Endothelial cell (in vitro differentiated cells): ENCODE measurements around the gene NARF. TPM values are rescaled to one million over a fixed set of nuclear protein-coding genes. Genes with fewer than 3 reads are reported as not detected.

ENCODE experiments used
- DNase-seq: peaks from one replicate; pipeline ENCODE4 v3.0.0; 2021; ENCODE audit warnings: low spot score
- H3K27ac Mint-ChIP-seq: one replicate; pipeline ENCODE4 v1.8.0; 2021; ENCODE audit warnings: mixed read lengths, inconsistent platforms; ENCODE audit not compliant: unreplicated experiment
- H3K27me3 Mint-ChIP-seq: one replicate; pipeline ENCODE4 v1.8.0; 2021; ENCODE audit warnings: mild to moderate bottlenecking, moderate library complexity, mixed read lengths, inconsistent platforms; ENCODE audit not compliant: unreplicated experiment
- H3K36me3 Mint-ChIP-seq: one replicate; pipeline ENCODE4 v1.8.0; 2021; ENCODE audit warnings: mild to moderate bottlenecking, low read depth, mixed read lengths, inconsistent platforms; ENCODE audit not compliant: unreplicated experiment
- H3K4me1 Mint-ChIP-seq: one replicate; pipeline ENCODE4 v1.8.0; 2021; ENCODE audit warnings: mild to moderate bottlenecking, mixed read lengths, inconsistent platforms; ENCODE audit not compliant: unreplicated experiment
- H3K4me3 Mint-ChIP-seq: one replicate; pipeline ENCODE4 v1.8.0; 2021; ENCODE audit warnings: mild to moderate bottlenecking, mixed read lengths, inconsistent platforms; ENCODE audit not compliant: unreplicated experiment
- H3K9me3 Mint-ChIP-seq: one replicate; pipeline ENCODE4 v1.8.0; 2021; ENCODE audit warnings: mixed read lengths, inconsistent platforms; ENCODE audit not compliant: unreplicated experiment
- total RNA-seq: library from RNA; stranded (reverse); fragmentation: NEBNext Ultra II Directional; extraction: Animal tissue kit (Norgen Biotek cat#: 25700); gene quantifications from one replicate; pipeline ENCODE4 v1.2.1, GENCODE V29; 2021; ENCODE audit not compliant: unreplicated experiment
- TF ChIP-seq, protein P1 (sequence below): fragments of 200-600 bp; sonication (generic); IDR thresholded peaks from one replicate; pipeline ENCODE4 v1.5.0; 2021; ENCODE audit warnings: antibody characterized with exemption; ENCODE audit not compliant: unreplicated experiment

The NARF gene
- total RNA-seq, 1 donor from 2014 or later, result 88.7 TPM

GRCh38 chr17:82444284-82444893 lies 14.2 kb upstream of the NARF start:
- Mint-ChIP-seq H3K4me1 (peaks cover under 1% of the 10 kb centered on the region), H3K36me3 (peaks cover 15% of the 10 kb centered on the region), H3K4me3 (no peak overlapping the region), H3K9me3 (no peaks in the 10 kb centered on the region), H3K27ac (no peak overlapping the region), H3K27me3 (peaks cover 5% of the 10 kb centered on the region)
- TF ChIP-seq, protein P1, sequence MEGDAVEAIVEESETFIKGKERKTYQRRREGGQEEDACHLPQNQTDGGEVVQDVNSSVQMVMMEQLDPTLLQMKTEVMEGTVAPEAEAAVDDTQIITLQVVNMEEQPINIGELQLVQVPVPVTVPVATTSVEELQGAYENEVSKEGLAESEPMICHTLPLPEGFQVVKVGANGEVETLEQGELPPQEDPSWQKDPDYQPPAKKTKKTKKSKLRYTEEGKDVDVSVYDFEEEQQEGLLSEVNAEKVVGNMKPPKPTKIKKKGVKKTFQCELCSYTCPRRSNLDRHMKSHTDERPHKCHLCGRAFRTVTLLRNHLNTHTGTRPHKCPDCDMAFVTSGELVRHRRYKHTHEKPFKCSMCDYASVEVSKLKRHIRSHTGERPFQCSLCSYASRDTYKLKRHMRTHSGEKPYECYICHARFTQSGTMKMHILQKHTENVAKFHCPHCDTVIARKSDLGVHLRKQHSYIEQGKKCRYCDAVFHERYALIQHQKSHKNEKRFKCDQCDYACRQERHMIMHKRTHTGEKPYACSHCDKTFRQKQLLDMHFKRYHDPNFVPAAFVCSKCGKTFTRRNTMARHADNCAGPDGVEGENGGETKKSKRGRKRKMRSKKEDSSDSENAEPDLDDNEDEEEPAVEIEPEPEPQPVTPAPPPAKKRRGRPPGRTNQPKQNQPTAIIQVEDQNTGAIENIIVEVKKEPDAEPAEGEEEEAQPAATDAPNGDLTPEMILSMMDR, result no peak
- DNase-seq, result no peak

DNA sequence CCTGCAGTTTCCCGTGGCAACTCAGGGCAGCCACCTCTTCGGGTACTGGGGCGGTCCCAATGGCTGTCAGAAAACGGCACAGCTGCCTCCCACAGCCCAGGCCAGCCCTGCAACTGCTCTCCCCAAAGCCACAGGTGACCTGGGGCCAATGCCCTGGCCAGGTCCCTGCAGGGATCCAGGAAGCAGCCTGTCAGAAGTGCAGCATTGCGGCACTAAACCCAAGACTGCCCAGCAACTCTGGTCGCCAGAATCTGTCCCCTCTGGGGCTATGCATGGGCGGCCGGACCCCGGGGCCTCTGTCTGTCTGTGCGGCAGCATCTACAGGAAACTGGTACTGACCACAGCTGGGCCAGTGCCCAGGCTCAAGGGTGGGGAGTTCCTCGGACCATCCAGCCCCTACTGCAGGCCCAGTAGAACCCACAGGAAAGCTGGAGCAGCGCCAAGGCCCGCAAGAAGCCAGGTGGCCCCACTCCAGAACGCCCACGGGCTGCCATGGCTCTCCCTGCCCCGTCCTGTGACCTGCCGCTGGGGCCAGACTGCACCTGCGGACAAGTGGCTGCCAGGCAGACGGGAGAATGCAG lies 13.5 kb upstream of the NARF start:
- TF ChIP-seq, protein P1, result no peak
- peaks cover 5% of the 10 kb centered on the region for H3K27me3 Mint-ChIP-seq
- DNase-seq, result no peak
- H3K4me1 Mint-ChIP-seq, result peaks cover 7% of the 10 kb centered on the region
- no peaks in the 10 kb centered on the region for H3K9me3 Mint-ChIP-seq
- H3K27ac Mint-ChIP-seq, result no peak overlapping the region
- H3K36me3 Mint-ChIP-seq, result peaks cover 15% of the 10 kb centered on the region
- no peak overlapping the region for H3K4me3 Mint-ChIP-seq

GRCh38 chr17:82445542-82445941 lies 13.0 kb upstream of the NARF start:
- no peak overlapping the region for H3K27ac Mint-ChIP-seq
- TF ChIP-seq, protein P1, result no peak
- no peak overlapping the region for H3K4me3 Mint-ChIP-seq

GRCh38 chr17:82446124-82446523 lies 12.4 kb upstream of the NARF start:
- DNase-seq, result no peak
- Mint-ChIP-seq H3K36me3 (peaks cover 10% of the 10 kb centered on the region), H3K4me3 (no peak overlapping the region), H3K27me3 (peaks cover 10% of the 10 kb centered on the region), H3K9me3 (no peaks in the 10 kb centered on the region), H3K27ac (no peak overlapping the region), H3K4me1 (peaks cover 8% of the 10 kb centered on the region)
- TF ChIP-seq, protein P1, result no peak

More at GRCh38 chr17:82445542-82445941, 13.0 kb upstream of the NARF start:
- H3K9me3 Mint-ChIP-seq, result no peaks in the 10 kb centered on the region
- no peak for DNase-seq
- H3K27me3 Mint-ChIP-seq, result peaks cover 5% of the 10 kb centered on the region
- peaks cover 11% of the 10 kb centered on the region for H3K36me3 Mint-ChIP-seq
- peaks cover 7% of the 10 kb centered on the region for H3K4me1 Mint-ChIP-seq

DNA sequence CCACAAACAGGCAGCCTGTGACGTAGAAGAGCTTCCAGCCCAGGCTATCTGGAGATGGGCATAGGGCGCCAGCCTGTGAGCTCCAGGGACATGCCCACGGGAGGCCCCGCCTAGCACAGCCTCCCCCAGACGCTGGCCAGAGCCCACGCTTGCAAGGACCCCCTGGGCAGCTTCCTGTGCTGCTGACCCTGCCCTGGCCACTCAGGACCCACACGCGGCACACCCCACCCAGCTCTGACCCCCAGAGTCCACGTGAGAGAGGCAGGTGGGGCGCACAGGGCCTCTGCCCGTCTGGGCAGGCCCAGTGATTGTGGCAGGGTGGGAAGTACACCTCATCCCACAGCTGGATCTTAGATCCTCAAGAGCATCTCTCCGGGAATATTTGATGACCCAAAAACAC lies 11.9 kb upstream of the NARF start:
- TF ChIP-seq, protein P1, result no peak
- no peak for DNase-seq
- Mint-ChIP-seq H3K27ac (no peak overlapping the region), H3K27me3 (peaks cover 11% of the 10 kb centered on the region), H3K4me1 (peaks cover 12% of the 10 kb centered on the region), H3K4me3 (no peak overlapping the region), H3K9me3 (no peaks in the 10 kb centered on the region), H3K36me3 (peaks cover 10% of the 10 kb centered on the region)
